Measurements from ENCODE around the gene SOX4.

SOX4 gene

GRCh38 chr6:21565431-21565830 is 28.1 kb upstream of the SOX4 start (continued):
- TF ChIP-seq ZBTB44 (tag by site-specific recombination; IDR thresholded peaks at IDR 0.05) (no peak), REST (tag by site-specific recombination; IDR thresholded peaks at IDR 0.05) (peak; percentile 67), ZNF146 (tag by site-specific recombination; IDR thresholded peaks at IDR 0.05) (no peak), ZNF473 (tag by site-specific recombination; IDR thresholded peaks at IDR 0.05) (no peak), ZNF404 (tag by site-specific recombination; IDR thresholded peaks at IDR 0.05) (peak; percentile 98), TSHZ1 (tag by site-specific recombination; IDR thresholded peaks at IDR 0.05; ENCODE audit: borderline replicate concordance) (no peak), ZNF23 (tag by site-specific recombination; IDR thresholded peaks at IDR 0.05; ENCODE audit: borderline replicate concordance) (0 out of 2 replicates have a peak, but pooled peaks have one; percentile 60), GLIS1 (tag by site-specific recombination; IDR thresholded peaks at IDR 0.05) (no peak), ZNF416 (tag by site-specific recombination; IDR thresholded peaks at IDR 0.05) (no peak), ZNF426 (tag by site-specific recombination; IDR thresholded peaks at IDR 0.05) (peak; percentile 74), ZNF423 (tag by site-specific recombination; IDR thresholded peaks at IDR 0.05) (no peak), ZNF791 (tag by site-specific recombination; IDR thresholded peaks at IDR 0.05) (no peak), KLF9 (tag by site-specific recombination; IDR thresholded peaks at IDR 0.05; ENCODE audit: low read depth) (no peak), ZNF521 (tag by site-specific recombination; IDR thresholded peaks at IDR 0.05) (no peak), ZBTB10 (tag by site-specific recombination; IDR thresholded peaks at IDR 0.05) (no peak), ZNF555 (tag by site-specific recombination; conservative IDR thresholded peaks at IDR 0.05) (peak; percentile 74), ZNF248 (tag by site-specific recombination; IDR thresholded peaks at IDR 0.05) (no peak), ZNF654 (tag by site-specific recombination; IDR thresholded peaks at IDR 0.05; ENCODE audit: low read depth) (peak; percentile 19), ZNF610 (tag by site-specific recombination; IDR thresholded peaks at IDR 0.05; ENCODE audit: borderline replicate concordance) (peak; percentile 58; the same call in 1 of the 2 replicates), ZNF843 (tag by site-specific recombination; IDR thresholded peaks at IDR 0.05) (no peak), ZNF449 (tag by site-specific recombination; IDR thresholded peaks at IDR 0.05) (no peak), ZNF549 (tag by site-specific recombination; IDR thresholded peaks at IDR 0.05) (no peak), YY1 (tag by site-specific recombination; IDR thresholded peaks at IDR 0.05) (no peak), ZNF501 (tag by site-specific recombination; IDR thresholded peaks at IDR 0.05) (no peak), ZNF560 (tag by site-specific recombination; IDR thresholded peaks at IDR 0.05; ENCODE audit: borderline replicate concordance) (peak; percentile 35; the same call in 1 of the 2 replicates), ZBTB26 (tag by site-specific recombination; optimal IDR thresholded peaks at IDR 0.05) (no peak)
